HepG2 (cell line): Measurements from ENCODE around the gene ARL15.

ENCODE experiments used
- SRSF9 ChIP-seq: fragments of 200-400 bp; formaldehyde crosslinking; IDR thresholded peaks from 2 replicates; pipeline ENCODE4 v1.6.1; 2018; ENCODE audit warnings: borderline replicate concordance, mild to moderate bottlenecking, low read depth, low read length; ENCODE audit not compliant: insufficient read depth, poor library complexity, severe bottlenecking
- STAG1 ChIP-seq: sonication (generic); formaldehyde crosslinking; IDR thresholded peaks from 2 replicates; pipeline ENCODE4 v1.4.0; 2020; ENCODE audit warnings: missing genetic modification reagents
- ZSCAN20 ChIP-seq: sonication (generic); formaldehyde crosslinking; IDR thresholded peaks from 2 replicates; pipeline ENCODE4 v1.4.0; 2020; ENCODE audit warnings: missing genetic modification reagents, mild to moderate bottlenecking, borderline replicate concordance
- TF ChIP-seq, protein P1 (sequence below), 2 experiments: sonication (generic) in 1 of 2; formaldehyde crosslinking in 1 of 2; IDR thresholded peaks; 2 replicates each; pipeline versions ENCODE4 v1.4.0 to v1.6.1; 2018 to 2020; ENCODE audit warnings: missing genetic modification reagents in 2 of 2, borderline replicate concordance in 1 of 2, low read depth in 1 of 2, mild to moderate bottlenecking in 1 of 2, missing biosample characterization in 1 of 2
- TF ChIP-seq, protein P2 (sequence below): sonication (generic); formaldehyde crosslinking; IDR thresholded peaks from 2 replicates; pipeline ENCODE4 v1.8.0; 2022; ENCODE audit warnings: mild to moderate bottlenecking, missing genetic modification reagents, moderate library complexity

DNA sequence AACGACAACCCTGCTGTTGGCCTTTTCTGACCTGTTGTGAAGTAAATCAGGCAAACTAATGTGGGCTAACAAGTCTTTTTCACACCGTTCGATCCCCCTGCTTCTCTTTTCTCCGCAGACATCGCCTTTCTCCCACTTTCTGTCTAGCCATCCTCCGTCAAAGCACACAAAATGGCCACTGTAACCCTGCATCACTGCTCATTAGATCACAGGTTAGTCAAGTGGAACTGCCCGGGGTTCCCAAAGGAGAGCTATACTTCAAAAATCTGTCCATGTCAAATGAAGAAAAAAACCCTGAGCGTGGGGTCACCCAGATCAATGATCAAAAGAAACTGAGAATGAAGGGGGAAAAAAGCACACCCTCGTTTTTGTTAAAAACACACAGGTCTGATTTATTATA, 212.1 kb downstream of the ARL15 start:
- no peak for TF ChIP-seq SRSF9
- TF ChIP-seq, protein P1, sequence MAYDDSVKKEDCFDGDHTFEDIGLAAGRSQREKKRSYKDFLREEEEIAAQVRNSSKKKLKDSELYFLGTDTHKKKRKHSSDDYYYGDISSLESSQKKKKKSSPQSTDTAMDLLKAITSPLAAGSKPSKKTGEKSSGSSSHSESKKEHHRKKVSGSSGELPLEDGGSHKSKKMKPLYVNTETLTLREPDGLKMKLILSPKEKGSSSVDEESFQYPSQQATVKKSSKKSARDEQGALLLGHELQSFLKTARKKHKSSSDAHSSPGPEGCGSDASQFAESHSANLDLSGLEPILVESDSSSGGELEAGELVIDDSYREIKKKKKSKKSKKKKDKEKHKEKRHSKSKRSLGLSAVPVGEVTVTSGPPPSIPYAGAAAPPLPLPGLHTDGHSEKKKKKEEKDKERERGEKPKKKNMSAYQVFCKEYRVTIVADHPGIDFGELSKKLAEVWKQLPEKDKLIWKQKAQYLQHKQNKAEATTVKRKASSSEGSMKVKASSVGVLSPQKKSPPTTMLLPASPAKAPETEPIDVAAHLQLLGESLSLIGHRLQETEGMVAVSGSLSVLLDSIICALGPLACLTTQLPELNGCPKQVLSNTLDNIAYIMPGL (CRISPR knock-in tag; IDR thresholded peaks at IDR 0.05; ENCODE audit: borderline replicate concordance in 1 of 2, low read depth in 1 of 2) = no peak
- no peak for TF ChIP-seq ZSCAN20
- TF ChIP-seq STAG1 (CRISPR knock-in tag) = no peak
- TF ChIP-seq, protein P2, sequence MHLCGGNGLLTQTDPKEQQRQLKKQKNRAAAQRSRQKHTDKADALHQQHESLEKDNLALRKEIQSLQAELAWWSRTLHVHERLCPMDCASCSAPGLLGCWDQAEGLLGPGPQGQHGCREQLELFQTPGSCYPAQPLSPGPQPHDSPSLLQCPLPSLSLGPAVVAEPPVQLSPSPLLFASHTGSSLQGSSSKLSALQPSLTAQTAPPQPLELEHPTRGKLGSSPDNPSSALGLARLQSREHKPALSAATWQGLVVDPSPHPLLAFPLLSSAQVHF = no peak
